Measurements from ENCODE around the gene CREG1. TPM values are rescaled to one million over a fixed set of nuclear protein-coding genes. Genes with fewer than 3 reads are reported as not detected.

Gene CREG1
- total and polyA plus RNA-seq, 8 donors = 71.7 to 157 (median 93.7) TPM

- H3K36me3 ChIP-seq = no peaks in the 10 kb centered on the region
- DNase-seq (no peak), ATAC-seq (no peak)
- H3K27ac ChIP-seq = no peak overlapping the region
- no peaks in the 10 kb centered on the region for H3K27me3 ChIP-seq
- no peaks in the 10 kb centered on the region for H3K9me3 ChIP-seq
- H3K4me3 ChIP-seq = no peak overlapping the region
- no peaks in the 10 kb centered on the region for H3K4me1 ChIP-seq
- no peak for TF ChIP-seq CTCF (IDR thresholded peaks at IDR 0.05)
- intact Hi-C loops (cut with DNase I) = no loop called here
Observed at GRCh38 chr1:167514288-167514687, 39.3 kb downstream of the CREG1 start.

GRCh38 chr1:167512046-167512654, 41.4 kb downstream of the CREG1 start:
- TF ChIP-seq CTCF (IDR thresholded peaks at IDR 0.05) = no peak
- no peak for DNase-seq
- Histone ChIP-seq H3K4me3 (no peak overlapping the region), H3K36me3 (no peaks in the 10 kb centered on the region), H3K27me3 (no peaks in the 10 kb centered on the region), H3K27ac (no peak overlapping the region), H3K9me3 (no peaks in the 10 kb centered on the region), H3K4me1 (no peaks in the 10 kb centered on the region)
- ATAC-seq = no peak
- intact Hi-C loops (cut with DNase I) = no loop called here

- no peaks in the 10 kb centered on the region for H3K9me3 ChIP-seq
- DNase-seq (no peak), ATAC-seq (no peak)
- H3K4me1 ChIP-seq = no peaks in the 10 kb centered on the region
- intact Hi-C loops (cut with DNase I) = no loop called here
- TF ChIP-seq CTCF (IDR thresholded peaks at IDR 0.05) = no peak
- H3K27me3 ChIP-seq = no peaks in the 10 kb centered on the region
- no peak overlapping the region for H3K27ac ChIP-seq
- H3K4me3 ChIP-seq = no peak overlapping the region
- H3K36me3 ChIP-seq = no peaks in the 10 kb centered on the region
Observed at GRCh38 chr1:167511374-167511986, 42.1 kb downstream of the CREG1 start.

- no peaks in the 10 kb centered on the region for H3K27me3 ChIP-seq
- no peak overlapping the region for H3K27ac ChIP-seq
- no peaks in the 10 kb centered on the region for H3K9me3 ChIP-seq
- H3K4me3 ChIP-seq = no peak overlapping the region
- H3K36me3 ChIP-seq = no peaks in the 10 kb centered on the region
- ATAC-seq (no peak), DNase-seq (no peak)
- no peak for TF ChIP-seq CTCF (IDR thresholded peaks at IDR 0.05)
- intact Hi-C loops (cut with DNase I) = no loop called here
- H3K4me1 ChIP-seq = no peaks in the 10 kb centered on the region
Observed at GRCh38 chr1:167510881-167511280, 42.7 kb downstream of the CREG1 start.

- TF ChIP-seq CTCF (IDR thresholded peaks at IDR 0.05) = no peak
- H3K4me1 ChIP-seq = no peaks in the 10 kb centered on the region
- no peaks in the 10 kb centered on the region for H3K27me3 ChIP-seq
- no peaks in the 10 kb centered on the region for H3K36me3 ChIP-seq
- no peak overlapping the region for H3K27ac ChIP-seq
- no peak for DNase-seq
- H3K4me3 ChIP-seq = no peak overlapping the region
- no peaks in the 10 kb centered on the region for H3K9me3 ChIP-seq
- intact Hi-C loops (cut with DNase I) = no loop called here
- no peak for ATAC-seq
Observed at GRCh38 chr1:167510244-167510643, 43.3 kb downstream of the CREG1 start.

All from left lung (tissue), 10 donors.